Measurements from ENCODE around the gene RPS25. TPM values are rescaled to one million over a fixed set of nuclear protein-coding genes. Genes with fewer than 3 reads are reported as not detected.

The RPS25 gene
- total and polyA plus RNA-seq, 9 of the 15 experiments (the other 6 are each of a cell fraction or from before 2014, with no cell fraction given), result 1,553 to 5,486 (median 2,471) TPM

DNA sequence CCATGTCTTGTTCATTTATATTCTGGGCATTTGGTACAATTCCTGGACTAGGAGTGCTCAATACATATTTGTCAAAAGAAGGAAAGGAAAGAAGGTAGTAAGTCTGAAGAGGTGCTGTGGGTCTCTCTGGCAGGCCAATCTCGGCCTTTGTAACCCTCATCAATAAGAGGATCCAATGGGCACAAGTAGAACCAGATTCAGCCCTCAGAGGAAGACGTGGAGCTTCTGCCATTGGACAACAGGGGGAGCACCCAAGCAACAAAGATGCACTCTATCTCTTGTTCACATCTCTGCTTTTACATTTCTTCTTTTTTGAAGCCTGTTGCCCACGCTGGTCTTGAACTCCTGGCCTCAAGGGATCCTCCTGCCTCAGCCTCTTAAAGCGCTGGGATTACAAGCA lies 47.2 kb upstream of the RPS25 start (continued):
- TF ChIP-seq, protein P1, sequence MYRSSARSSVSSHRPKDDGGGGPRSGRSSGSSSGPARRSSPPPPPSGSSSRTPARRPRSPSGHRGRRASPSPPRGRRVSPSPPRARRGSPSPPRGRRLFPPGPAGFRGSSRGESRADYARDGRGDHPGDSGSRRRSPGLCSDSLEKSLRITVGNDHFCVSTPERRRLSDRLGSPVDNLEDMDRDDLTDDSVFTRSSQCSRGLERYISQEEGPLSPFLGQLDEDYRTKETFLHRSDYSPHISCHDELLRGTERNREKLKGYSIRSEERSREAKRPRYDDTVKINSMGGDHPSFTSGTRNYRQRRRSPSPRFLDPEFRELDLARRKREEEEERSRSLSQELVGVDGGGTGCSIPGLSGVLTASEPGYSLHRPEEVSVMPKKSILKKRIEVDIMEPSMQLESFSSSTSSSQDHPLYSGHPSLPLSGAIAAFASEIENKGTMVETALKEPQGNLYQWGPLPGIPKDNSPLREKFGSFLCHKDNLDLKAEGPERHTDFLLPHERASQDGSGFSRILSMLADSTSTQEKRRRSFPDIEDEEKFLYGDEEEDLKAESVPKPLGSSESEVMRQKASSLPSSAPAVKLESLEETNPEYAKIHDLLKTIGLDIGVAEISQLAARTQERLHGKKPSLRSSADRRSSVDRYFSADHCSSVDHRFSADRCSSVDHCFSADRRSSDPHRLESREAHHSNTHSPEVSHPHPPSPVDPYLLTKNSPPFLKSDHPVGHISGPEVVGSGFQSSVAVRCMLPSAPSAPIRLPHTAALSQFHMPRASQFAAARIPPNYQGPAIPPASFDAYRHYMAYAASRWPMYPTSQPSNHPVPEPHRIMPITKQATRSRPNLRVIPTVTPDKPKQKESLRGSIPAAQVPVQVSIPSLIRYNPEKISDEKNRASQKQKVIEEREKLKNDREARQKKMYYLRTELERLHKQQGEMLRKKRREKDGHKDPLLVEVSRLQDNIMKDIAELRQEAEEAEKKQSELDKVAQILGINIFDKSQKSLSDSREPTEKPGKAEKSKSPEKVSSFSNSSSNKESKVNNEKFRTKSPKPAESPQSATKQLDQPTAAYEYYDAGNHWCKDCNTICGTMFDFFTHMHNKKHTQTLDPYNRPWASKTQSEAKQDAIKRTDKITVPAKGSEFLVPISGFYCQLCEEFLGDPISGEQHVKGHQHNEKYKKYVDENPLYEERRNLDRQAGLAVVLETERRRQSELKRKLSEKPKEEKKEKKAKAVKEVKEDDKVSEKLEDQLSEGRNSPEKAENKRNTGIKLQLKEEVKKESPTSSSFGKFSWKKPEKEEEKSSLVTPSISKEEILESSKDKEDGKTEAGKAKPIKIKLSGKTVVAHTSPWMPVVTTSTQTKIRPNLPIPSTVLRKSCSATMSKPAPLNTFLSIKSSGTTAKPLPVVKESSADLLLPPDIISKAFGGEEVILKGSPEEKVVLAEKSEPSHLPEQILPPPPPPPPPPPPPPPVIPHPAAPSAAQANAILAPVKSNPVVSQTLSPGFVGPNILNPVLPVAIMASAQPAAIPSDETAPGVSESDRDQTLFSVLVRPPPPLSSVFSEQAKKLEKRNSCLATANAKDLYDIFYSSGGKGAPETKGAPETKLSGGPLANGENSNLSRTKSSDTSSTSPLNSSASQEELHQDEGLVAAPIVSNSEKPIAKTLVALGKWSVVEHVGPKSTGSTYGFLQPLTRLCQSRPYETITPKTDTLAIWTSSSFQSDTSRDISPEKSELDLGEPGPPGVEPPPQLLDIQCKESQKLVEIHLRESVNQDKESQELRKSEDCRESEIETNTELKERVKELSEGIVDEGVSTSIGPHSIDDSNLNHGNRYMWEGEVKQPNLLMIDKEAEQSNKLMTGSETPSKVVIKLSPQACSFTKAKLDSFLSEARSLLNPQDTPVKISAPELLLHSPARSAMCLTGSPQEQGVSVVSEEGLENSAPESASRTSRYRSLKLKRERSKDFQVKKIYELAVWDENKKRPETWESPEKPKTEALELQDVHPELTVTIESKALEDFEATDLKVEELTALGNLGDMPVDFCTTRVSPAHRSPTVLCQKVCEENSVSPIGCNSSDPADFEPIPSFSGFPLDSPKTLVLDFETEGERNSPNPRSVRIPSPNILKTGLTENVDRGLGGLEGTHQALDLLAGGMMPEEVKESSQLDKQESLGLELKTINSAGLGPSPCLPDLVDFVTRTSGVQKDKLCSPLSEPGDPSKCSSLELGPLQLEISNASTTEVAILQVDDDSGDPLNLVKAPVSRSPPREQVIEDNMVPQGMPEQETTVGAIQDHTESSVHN (IDR thresholded peaks at IDR 0.05; ENCODE audit: borderline replicate concordance in 1 of 2, low read depth in 1 of 2), result no peak
- TF ChIP-seq, protein P2, sequence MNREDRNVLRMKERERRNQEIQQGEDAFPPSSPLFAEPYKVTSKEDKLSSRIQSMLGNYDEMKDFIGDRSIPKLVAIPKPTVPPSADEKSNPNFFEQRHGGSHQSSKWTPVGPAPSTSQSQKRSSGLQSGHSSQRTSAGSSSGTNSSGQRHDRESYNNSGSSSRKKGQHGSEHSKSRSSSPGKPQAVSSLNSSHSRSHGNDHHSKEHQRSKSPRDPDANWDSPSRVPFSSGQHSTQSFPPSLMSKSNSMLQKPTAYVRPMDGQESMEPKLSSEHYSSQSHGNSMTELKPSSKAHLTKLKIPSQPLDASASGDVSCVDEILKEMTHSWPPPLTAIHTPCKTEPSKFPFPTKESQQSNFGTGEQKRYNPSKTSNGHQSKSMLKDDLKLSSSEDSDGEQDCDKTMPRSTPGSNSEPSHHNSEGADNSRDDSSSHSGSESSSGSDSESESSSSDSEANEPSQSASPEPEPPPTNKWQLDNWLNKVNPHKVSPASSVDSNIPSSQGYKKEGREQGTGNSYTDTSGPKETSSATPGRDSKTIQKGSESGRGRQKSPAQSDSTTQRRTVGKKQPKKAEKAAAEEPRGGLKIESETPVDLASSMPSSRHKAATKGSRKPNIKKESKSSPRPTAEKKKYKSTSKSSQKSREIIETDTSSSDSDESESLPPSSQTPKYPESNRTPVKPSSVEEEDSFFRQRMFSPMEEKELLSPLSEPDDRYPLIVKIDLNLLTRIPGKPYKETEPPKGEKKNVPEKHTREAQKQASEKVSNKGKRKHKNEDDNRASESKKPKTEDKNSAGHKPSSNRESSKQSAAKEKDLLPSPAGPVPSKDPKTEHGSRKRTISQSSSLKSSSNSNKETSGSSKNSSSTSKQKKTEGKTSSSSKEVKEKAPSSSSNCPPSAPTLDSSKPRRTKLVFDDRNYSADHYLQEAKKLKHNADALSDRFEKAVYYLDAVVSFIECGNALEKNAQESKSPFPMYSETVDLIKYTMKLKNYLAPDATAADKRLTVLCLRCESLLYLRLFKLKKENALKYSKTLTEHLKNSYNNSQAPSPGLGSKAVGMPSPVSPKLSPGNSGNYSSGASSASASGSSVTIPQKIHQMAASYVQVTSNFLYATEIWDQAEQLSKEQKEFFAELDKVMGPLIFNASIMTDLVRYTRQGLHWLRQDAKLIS (CRISPR knock-in tag; IDR thresholded peaks at IDR 0.05), result no peak
- TF ChIP-seq CHD4 (IDR thresholded peaks at IDR 0.05; ENCODE audit: insufficient read depth, insufficient replicate concordance, low read depth, low read length, poor library complexity, severe bottlenecking) (no peak), RB1 (IDR thresholded peaks at IDR 0.05; ENCODE audit: low read depth) (0 out of 2 replicates have a peak, but pooled peaks have one; percentile 33), XRCC5 (IDR thresholded peaks at IDR 0.05; ENCODE audit: low read depth, low read length) (no peak), ZNF175 (CRISPR knock-in tag; IDR thresholded peaks at IDR 0.05; ENCODE audit: low read depth) (no peak), CHD2 (IDR thresholded peaks at IDR 0.05; ENCODE audit: low read depth, low read length) (no peak), ZNF133 (CRISPR knock-in tag; IDR thresholded peaks at IDR 0.05) (no peak)
- TF ChIP-seq, protein P3, sequence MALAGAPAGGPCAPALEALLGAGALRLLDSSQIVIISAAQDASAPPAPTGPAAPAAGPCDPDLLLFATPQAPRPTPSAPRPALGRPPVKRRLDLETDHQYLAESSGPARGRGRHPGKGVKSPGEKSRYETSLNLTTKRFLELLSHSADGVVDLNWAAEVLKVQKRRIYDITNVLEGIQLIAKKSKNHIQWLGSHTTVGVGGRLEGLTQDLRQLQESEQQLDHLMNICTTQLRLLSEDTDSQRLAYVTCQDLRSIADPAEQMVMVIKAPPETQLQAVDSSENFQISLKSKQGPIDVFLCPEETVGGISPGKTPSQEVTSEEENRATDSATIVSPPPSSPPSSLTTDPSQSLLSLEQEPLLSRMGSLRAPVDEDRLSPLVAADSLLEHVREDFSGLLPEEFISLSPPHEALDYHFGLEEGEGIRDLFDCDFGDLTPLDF (CRISPR knock-in tag; IDR thresholded peaks at IDR 0.05), result no peak
- TF ChIP-seq, protein P4, sequence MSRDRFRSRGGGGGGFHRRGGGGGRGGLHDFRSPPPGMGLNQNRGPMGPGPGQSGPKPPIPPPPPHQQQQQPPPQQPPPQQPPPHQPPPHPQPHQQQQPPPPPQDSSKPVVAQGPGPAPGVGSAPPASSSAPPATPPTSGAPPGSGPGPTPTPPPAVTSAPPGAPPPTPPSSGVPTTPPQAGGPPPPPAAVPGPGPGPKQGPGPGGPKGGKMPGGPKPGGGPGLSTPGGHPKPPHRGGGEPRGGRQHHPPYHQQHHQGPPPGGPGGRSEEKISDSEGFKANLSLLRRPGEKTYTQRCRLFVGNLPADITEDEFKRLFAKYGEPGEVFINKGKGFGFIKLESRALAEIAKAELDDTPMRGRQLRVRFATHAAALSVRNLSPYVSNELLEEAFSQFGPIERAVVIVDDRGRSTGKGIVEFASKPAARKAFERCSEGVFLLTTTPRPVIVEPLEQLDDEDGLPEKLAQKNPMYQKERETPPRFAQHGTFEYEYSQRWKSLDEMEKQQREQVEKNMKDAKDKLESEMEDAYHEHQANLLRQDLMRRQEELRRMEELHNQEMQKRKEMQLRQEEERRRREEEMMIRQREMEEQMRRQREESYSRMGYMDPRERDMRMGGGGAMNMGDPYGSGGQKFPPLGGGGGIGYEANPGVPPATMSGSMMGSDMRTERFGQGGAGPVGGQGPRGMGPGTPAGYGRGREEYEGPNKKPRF (IDR thresholded peaks at IDR 0.05; ENCODE audit: low read depth, low read length), result no peak

Data from K562 (cell line).